B cell (primary cell): ENCODE measurements around the gene TMEM120B. TPM values are rescaled to one million over a fixed set of nuclear protein-coding genes. Genes with fewer than 3 reads are reported as not detected.

ENCODE experiments used
- ATAC-seq: fragments of 200-7000 bp; cut with Tn5 transposase; one replicate; pipeline ENCODE4 v1.10.0; 2021; ENCODE audit warnings: low read depth, mild to moderate bottlenecking, moderate number of reproducible peaks, moderate library complexity
- CTCF ChIA-PET: fragments of 350-600 bp; sonication (Branson Sonifier 250); formaldehyde crosslinking; loops from one replicate; lab custom pipeline; 2021; ENCODE audit warnings: antibody characterized with exemption, inconsistent platforms; lab: Charles Lee
- POLR2A ChIA-PET: fragments of 350-600 bp; sonication (Branson Sonifier 250); formaldehyde crosslinking; loops from one replicate; lab custom pipeline; 2021; ENCODE audit warnings: antibody characterized with exemption; lab: Charles Lee
- DNase-seq: peaks from one replicate; pipeline ENCODE4 v3.0.0; 2013
- H2AFZ ChIP-seq: 2 replicates; pipeline ENCODE4 v1.6.1; 2012; ENCODE audit warnings: mild to moderate bottlenecking, low read depth, low read length; ENCODE audit not compliant: insufficient read depth, poor library complexity, severe bottlenecking
- H3K27ac ChIP-seq, 2 donors: 1 replicate in 1 of 2; 2 replicates in 1 of 2; pipeline ENCODE4 v1.5.1; 2012 to 2013; ENCODE audit warnings: low read length in 2 of 2, mild to moderate bottlenecking in 2 of 2, moderate library complexity in 1 of 2
- H3K27me3 ChIP-seq, 4 experiments: fragments of 200-600 bp in 1 of 4; sonication (generic) in 1 of 4; replicated peaks in 1 of 4; 1 replicate in 2 of 4; 2 replicates in 2 of 4; pipeline versions ENCODE4 v1.6.1 to v1.7.0; 2013 to 2016; ENCODE audit warnings: low read length in 3 of 4, mild to moderate bottlenecking in 2 of 4, mixed read lengths in 1 of 4, moderate library complexity in 1 of 4; ENCODE audit not compliant: insufficient read depth in 4 of 4, control insufficient read depth in 3 of 4; ENCODE audit errors: control extremely low read depth in 1 of 4
- H3K36me3 ChIP-seq, 2 experiments: replicated peaks in 1 of 2; 1 replicate in 1 of 2; 2 replicates in 1 of 2; pipeline versions ENCODE4 v1.6.1 to v1.7.1; 2013; ENCODE audit warnings: low read length in 1 of 2; ENCODE audit not compliant: insufficient read depth in 2 of 2, control insufficient read depth in 1 of 2; ENCODE audit errors: control extremely low read depth in 1 of 2, extremely low read depth in 1 of 2
- H3K4me1 ChIP-seq, 2 donors: fragments of 200-600 bp in 1 of 2; sonication (generic) in 1 of 2; 1 replicate in 1 of 2; 2 replicates in 1 of 2; pipeline versions ENCODE4 v1.5.1 to v1.6.1; 2013 to 2017; ENCODE audit warnings: low read length in 2 of 2; ENCODE audit not compliant: control insufficient read depth in 2 of 2, insufficient read depth in 2 of 2
- H3K4me2 ChIP-seq: replicated peaks from 2 replicates; pipeline ENCODE3; 2012; ENCODE audit warnings: mild to moderate bottlenecking, low read depth, low read length; ENCODE audit not compliant: poor library complexity, severe bottlenecking
- H3K4me3 ChIP-seq, 5 experiments: fragments of 200-600 bp in 1 of 5; sonication (generic) in 1 of 5; 1 replicate in 3 of 5; 2 replicates in 2 of 5; pipeline versions ENCODE4 v1.5.1 to v1.7.0; 2011 to 2016; ENCODE audit warnings: low read length in 4 of 5, mild to moderate bottlenecking in 4 of 5, low read depth in 2 of 5, control low read depth in 1 of 5, moderate library complexity in 1 of 5; ENCODE audit not compliant: insufficient read depth in 1 of 5; ENCODE audit errors: control extremely low read depth in 1 of 5, extremely low read depth in 1 of 5
- H3K79me2 ChIP-seq: fragments of 200-600 bp; sonication (generic); one replicate; pipeline ENCODE4 v1.6.0; 2016; ENCODE audit warnings: low read length; ENCODE audit not compliant: control insufficient read depth, insufficient read depth
- H3K9ac ChIP-seq: fragments of 200-600 bp; sonication (generic); 2 replicates; pipeline ENCODE4 v1.6.1; 2017; ENCODE audit warnings: mild to moderate bottlenecking, low read length, moderate library complexity
- H3K9me3 ChIP-seq, 3 donors: one replicate each; pipeline versions ENCODE4 v1.6.1 to v1.7.1; 2013; ENCODE audit warnings: low read length in 2 of 3; ENCODE audit not compliant: control insufficient read depth in 2 of 3, insufficient read depth in 1 of 3; ENCODE audit errors: control extremely low read depth in 1 of 3
- H4K20me1 ChIP-seq: 2 replicates; pipeline ENCODE4 v1.6.0; 2012; ENCODE audit warnings: mild to moderate bottlenecking, low read length; ENCODE audit not compliant: insufficient read depth, control insufficient read depth, poor library complexity, severe bottlenecking
- H3K27ac Mint-ChIP-seq: one replicate; pipeline ENCODE4 v1.8.0; 2021; ENCODE audit warnings: mixed read lengths
- H3K27me3 Mint-ChIP-seq: one replicate; pipeline ENCODE4 v1.8.0; 2021; ENCODE audit warnings: mixed read lengths
- H3K4me1 Mint-ChIP-seq: one replicate; pipeline ENCODE4 v1.8.0; 2021; ENCODE audit warnings: mixed read lengths
- H3K4me3 Mint-ChIP-seq: one replicate; pipeline ENCODE4 v1.8.0; 2021; ENCODE audit warnings: mixed read lengths
- H3K9me3 Mint-ChIP-seq: one replicate; pipeline ENCODE4 v1.8.0; 2022; ENCODE audit warnings: mixed read lengths; ENCODE audit not compliant: insufficient read depth
- CTCF ChIP-seq: fragments of 200-600 bp; IDR thresholded peaks from one replicate; pipeline ENCODE4 v1.8.0; 2022; ENCODE audit warnings: antibody characterized with exemption, mild to moderate bottlenecking
- EZH2 ChIP-seq: IDR thresholded peaks from 2 replicates; pipeline ENCODE4 v1.6.1; 2012; ENCODE audit warnings: borderline replicate concordance, low read depth, mild to moderate bottlenecking, moderate library complexity, low read length; ENCODE audit not compliant: insufficient read depth, poor library complexity, severe bottlenecking
- WGBS: methylation state at CpG from one replicate; pipeline ENCODE4 v1.1.5; 2013; ENCODE audit warnings: missing lambda C conversion rate; ENCODE audit not compliant: insufficient coverage; 5-methylcytosine and 5-hydroxymethylcytosine counted together
- intact Hi-C: fragments of 100-400 bp; cut with micrococcal nuclease; formaldehyde crosslinking; loops from one replicate; pipeline ENCODE4 v1.10.0; 2022
- polyA plus RNA-seq: library from polyadenylated mRNA; depleted of rRNA; stranded (reverse); fragments of >200 nt; gene quantifications from 2 replicates; pipeline ENCODE4 v1.2.3, GENCODE V29; 2012
- total RNA-seq, 2 donors: library from RNA; stranded (reverse); fragments of 120-200 nt in 1 of 2; gene quantifications; 1 replicate in 1 of 2; 2 replicates in 1 of 2; pipeline versions ENCODE4 v1.2.3 to v1.2.4, GENCODE V29; 2013 to 2022

The TMEM120B gene
- total and polyA plus RNA-seq, 2 donors (not counting 1 experiment from before 2014, with no cell fraction given): 9.2 to 9.7 TPM

GRCh38 chr12:121823101-121823726 lies 110.7 kb downstream of the TMEM120B start:
- TF ChIP-seq EZH2: no peak
- no peak for TF ChIP-seq CTCF
- Histone ChIP-seq H3K9me3 (no peaks in the 10 kb centered on the region), H3K27me3 (no peaks in the 10 kb centered on the region), H4K20me1 (peaks cover 60% of the 10 kb centered on the region), H3K4me2 (no peak overlapping the region), H3K27ac (no peak overlapping the region), H3K36me3 (peaks cover 1 to 76% of the 10 kb centered on the region in 2 experiments), H3K79me2 (peaks cover 38% of the 10 kb centered on the region), H2AFZ (no peak overlapping the region), H3K4me1 (no peaks in the 10 kb centered on the region), H3K9ac (no peak overlapping the region), H3K4me3 (no peak overlapping the region)
- 94% methylated on average over 29 of the region's 36 CpGs for WGBS
- ChIA-PET POLR2A (no interaction called here), CTCF (interaction anchor here (3.5 kb wide), 1 partner anchor 12 kb away, joined by 16 read pairs; no protein-coding TSS in a partner anchor)
- intact Hi-C loops: no loop called here
- H3K4me1 Mint-ChIP-seq: no peaks in the 10 kb centered on the region
- no peak for DNase-seq
- ATAC-seq: no peak
- H3K4me3 Mint-ChIP-seq: no peak overlapping the region
- no peaks in the 10 kb centered on the region for H3K9me3 Mint-ChIP-seq
- H3K27ac Mint-ChIP-seq: no peak overlapping the region
- no peaks in the 10 kb centered on the region for H3K27me3 Mint-ChIP-seq

GRCh38 chr12:121823727-121824115 lies 111.2 kb downstream of the TMEM120B start:
- TF ChIP-seq EZH2: no peak
- TF ChIP-seq CTCF: no peak
- ATAC-seq: no peak
- Histone ChIP-seq H3K27ac (no peak overlapping the region), H2AFZ (no peak overlapping the region), H3K4me2 (no peak overlapping the region), H3K36me3 (peaks cover 1 to 81% of the 10 kb centered on the region in 2 experiments), H3K79me2 (peaks cover 39% of the 10 kb centered on the region), H3K27me3 (no peaks in the 10 kb centered on the region), H3K9me3 (no peaks in the 10 kb centered on the region), H3K9ac (no peak overlapping the region), H4K20me1 (peaks cover 62% of the 10 kb centered on the region), H3K4me1 (no peaks in the 10 kb centered on the region), H3K4me3 (no peak overlapping the region)
- ChIA-PET CTCF (interaction anchor here (0.7 to 3.5 kb wide), 2 partner anchors 12 to 134 kb away, joined by 3 to 16 read pairs; no protein-coding TSS in a partner anchor), POLR2A (no interaction called here)
- Mint-ChIP-seq H3K9me3 (no peaks in the 10 kb centered on the region), H3K27ac (no peak overlapping the region), H3K4me3 (no peak overlapping the region), H3K4me1 (no peaks in the 10 kb centered on the region), H3K27me3 (no peaks in the 10 kb centered on the region)
- intact Hi-C loops: no loop called here
- WGBS: 87% methylated on average over 12 of the region's 12 CpGs
- no peak for DNase-seq
